ENCODE results near the gene IDUA.

The IDUA gene

DNA sequence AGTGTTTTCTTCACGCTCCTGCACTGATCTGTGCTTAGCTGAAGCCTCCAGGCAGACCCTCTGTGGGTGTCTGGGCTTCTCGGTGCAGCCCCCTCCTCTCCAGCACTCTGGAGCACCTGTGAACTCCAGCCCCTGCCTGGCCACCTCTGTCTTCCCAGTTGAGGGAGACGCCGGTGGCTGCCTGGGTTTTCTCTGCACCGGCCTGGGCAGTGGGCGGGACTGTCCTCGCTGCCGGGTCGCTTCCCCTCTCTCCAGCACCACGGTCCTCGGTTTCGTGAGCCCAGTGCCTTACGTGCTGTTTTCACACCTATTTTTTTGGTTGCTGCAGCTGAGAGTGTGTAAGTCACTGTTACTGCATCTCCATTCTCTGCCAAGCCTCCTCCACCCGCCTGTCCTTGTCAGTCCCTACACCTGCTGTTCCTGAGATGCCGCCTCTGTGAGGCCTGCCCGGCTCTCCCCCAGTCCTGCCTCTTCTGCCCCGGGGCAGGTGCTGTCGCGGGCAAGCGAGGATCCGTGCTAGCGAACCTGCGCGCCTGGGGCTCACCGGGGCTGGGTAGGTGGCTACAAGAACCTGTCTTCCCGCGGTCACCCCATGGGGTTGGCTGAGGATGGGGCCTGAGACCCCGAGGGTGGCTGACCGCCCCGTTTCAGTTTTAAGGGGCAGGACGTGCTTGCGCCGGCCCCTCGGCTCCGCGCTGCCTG, 22.1 kb downstream of the IDUA start:
- H3K4me3 Mint-ChIP-seq, result peak overlapping the region; percentile 75
- H3K27ac Mint-ChIP-seq, result no peak overlapping the region
- H3K27me3 Mint-ChIP-seq, result peaks cover 20% of the 10 kb centered on the region
- no peaks in the 10 kb centered on the region for H3K36me3 Mint-ChIP-seq
- H3K9me3 Mint-ChIP-seq (ENCODE audit: low read depth), result no peaks in the 10 kb centered on the region
- peaks cover 14% of the 10 kb centered on the region for H3K4me1 Mint-ChIP-seq (ENCODE audit: low read depth)

DNA sequence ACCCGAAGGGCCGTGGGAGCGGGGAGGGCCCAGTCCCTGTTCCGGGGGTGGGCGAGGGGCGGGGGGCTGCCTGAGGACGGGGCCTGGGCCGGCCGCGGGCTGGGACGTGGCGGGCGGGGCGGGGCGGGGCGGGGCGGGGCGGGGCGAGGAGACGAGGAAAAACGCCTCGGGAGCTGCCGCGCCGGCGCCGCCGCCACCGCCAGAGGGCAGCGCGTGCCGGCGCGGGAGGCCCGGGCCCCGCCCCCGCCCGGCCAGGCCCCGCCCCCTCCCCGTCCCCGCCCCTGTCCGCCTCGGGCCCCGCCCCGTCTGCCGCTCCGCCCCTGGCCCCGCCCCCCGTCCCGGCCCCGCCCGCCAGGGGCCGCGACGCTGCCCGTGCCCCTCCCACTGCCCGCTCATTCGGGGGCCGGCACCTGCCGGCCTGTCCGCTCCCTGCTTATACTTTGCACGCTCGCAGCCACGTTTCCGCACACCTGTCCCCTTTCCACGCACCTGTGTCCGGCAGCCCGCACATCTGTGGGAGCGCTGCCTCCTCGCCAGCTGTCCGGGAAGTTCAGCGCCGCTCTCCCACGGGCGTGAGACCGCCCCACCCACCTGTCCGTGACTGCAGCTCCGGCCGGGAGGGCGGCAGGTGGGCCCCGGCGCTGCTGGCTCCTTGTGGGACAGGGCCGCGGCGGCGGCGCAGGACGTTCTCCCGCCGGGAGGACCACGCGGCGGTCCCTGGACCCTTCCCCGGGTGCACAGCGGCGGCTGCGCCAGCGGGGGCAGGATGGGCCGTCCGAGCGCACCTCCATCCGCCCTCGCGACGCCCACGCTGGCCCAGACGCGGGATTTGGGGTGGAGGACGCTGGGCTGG, 22.9 kb downstream of the IDUA start:
- peak overlapping the region; percentile 72 for H3K4me3 Mint-ChIP-seq
- peaks cover 18% of the 10 kb centered on the region for H3K27me3 Mint-ChIP-seq
- no peaks in the 10 kb centered on the region for H3K36me3 Mint-ChIP-seq
- no peak overlapping the region for H3K27ac Mint-ChIP-seq
- peaks cover 14% of the 10 kb centered on the region for H3K4me1 Mint-ChIP-seq (ENCODE audit: low read depth)
- H3K9me3 Mint-ChIP-seq (ENCODE audit: low read depth), result no peaks in the 10 kb centered on the region

DNA sequence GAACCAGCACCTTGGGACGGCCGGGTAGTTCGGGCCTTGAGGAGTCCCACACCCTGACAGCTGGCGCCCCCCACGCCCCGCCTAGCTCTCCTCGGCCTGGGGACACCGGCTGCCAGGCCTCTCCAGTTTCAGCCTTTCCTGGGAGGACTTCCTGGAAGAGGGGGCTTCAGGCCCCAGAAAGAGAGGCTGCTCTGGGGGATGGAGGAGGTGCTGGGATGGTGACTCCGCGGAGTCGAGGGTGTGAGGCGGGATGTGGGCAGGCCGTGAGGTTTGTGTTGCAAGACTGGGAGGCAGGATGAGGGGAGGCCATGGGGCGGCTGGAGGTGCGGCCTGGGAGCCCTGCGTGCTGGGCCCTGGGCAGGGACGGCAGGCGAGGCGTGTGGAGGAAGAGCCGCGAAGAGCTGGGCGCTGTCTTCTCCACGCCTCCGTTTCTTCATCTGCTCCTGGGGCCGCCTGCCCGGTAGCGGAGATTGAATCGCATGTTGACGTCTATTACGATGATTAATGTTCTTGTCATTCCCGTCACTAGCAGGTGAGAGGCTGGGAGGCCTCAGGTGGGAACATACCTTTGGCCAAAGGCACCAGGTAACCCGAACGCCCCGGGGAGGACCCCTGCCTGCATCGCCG, 23.7 kb downstream of the IDUA start:
- Mint-ChIP-seq H3K9me3 (ENCODE audit: low read depth) (no peaks in the 10 kb centered on the region), H3K27ac (peak overlapping the region; percentile 70), H3K4me1 (ENCODE audit: low read depth) (peaks cover 14% of the 10 kb centered on the region), H3K36me3 (no peaks in the 10 kb centered on the region), H3K27me3 (peaks cover 17% of the 10 kb centered on the region), H3K4me3 (peak overlapping the region; percentile 86)

DNA sequence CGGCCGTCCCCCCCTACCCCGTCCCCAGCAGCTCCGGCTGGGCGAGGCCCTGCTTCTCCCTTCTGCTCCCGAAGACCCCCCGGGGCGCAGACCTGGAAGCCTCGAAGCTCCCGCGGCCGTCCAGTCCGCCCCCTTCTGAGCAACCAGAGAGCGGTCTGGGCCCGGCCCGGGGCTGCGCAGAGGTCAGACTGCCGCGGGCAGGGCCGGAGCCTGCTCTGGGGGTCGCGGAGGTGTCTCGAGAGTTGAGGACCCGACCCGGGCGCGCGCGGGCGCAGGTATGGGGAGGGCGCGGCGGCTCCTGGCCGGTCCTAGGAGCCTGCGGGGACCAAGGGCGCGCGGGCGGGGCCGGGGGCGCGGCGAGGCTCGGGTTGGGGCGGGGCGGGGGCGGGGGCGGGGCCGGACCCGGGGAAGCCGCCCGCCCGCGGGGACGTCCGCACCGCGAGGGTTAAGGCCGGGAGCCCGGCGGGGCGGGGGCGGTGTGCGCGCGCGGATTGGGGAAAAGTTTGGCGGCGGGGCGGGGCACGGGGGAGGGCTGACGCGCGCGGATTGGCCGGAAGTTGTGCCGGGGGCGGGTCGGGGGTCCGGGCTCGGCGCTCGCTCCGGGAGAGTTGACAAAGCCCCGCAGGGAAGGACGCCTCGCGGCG, 24.3 kb downstream of the IDUA start, which contains the start of gene FGFRL1:
TSS of gene FGFRL1 (plus strand) at position 605 of the 644 bp plus-strand sequence. CDS start 860 bp downstream, outside the sequence.
- Mint-ChIP-seq H3K4me1 (ENCODE audit: low read depth) (peaks cover 14% of the 10 kb centered on the region), H3K9me3 (ENCODE audit: low read depth) (no peaks in the 10 kb centered on the region), H3K36me3 (no peaks in the 10 kb centered on the region), H3K27ac (peak within 1 kb of the TSS; percentile 70), H3K4me3 (peak within 1 kb of the TSS; percentile 86), H3K27me3 (peaks cover 17% of the 10 kb centered on the region)

DNA sequence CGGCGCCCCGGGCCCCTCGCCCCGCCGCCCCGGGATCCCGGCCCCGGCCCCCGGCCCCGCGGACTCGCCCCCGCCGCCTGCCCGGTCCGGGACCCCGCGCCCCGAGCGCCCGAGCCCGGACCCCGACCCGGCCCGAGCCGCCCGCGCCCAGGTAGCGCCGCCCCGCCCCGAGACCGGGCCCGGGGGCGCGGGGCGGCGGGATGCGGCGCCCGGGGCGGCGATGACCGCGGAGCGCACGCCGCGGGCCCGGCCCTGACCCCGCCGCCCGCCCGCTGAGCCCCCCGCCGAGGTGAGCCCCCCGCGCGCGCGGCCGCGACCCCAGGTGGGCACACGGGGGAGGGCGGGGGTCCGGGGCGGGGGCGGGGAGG, 24.8 kb downstream of the IDUA start:
- Mint-ChIP-seq H3K36me3 (no peaks in the 10 kb centered on the region), H3K4me3 (no peak overlapping the region), H3K27me3 (peaks cover 14% of the 10 kb centered on the region), H3K9me3 (ENCODE audit: low read depth) (no peaks in the 10 kb centered on the region), H3K27ac (no peak overlapping the region), H3K4me1 (ENCODE audit: low read depth) (peaks cover 14% of the 10 kb centered on the region)

DNA sequence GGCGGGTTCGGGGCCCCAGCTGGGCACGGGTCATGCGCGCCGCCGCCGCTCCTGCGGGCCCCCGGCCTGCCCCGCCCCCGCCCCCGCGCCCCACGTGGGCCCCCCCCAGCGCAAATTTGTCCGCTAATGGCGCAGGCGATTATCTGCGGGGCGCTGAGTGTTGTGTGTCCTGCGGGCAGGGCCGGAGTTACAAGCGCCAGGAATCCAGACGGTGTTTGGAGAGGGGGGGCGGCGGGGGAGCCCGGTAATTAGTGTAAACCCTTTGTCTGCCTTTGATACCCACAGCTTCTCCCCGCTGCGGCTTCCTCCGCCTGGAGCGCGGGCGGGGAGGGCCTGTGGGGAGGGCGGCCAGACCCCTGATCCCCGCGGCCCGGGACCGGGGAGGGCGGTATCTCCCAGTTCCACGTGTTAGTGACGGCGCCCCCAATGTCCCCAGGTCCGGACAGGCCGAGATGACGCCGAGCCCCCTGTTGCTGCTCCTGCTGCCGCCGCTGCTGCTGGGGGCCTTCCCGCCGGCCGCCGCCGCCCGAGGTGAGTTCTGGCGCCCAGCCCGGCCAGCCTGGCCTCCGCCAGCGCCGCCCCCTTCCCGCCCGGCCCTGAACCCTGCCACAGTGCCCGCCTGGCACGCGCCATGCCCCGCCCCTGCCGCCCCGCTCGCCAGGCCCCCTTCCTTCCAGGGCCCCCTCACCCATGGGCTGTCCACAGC, 25.3 kb downstream of the IDUA start:
- H3K27me3 Mint-ChIP-seq, result peaks cover 11% of the 10 kb centered on the region
- peaks cover 14% of the 10 kb centered on the region for H3K4me1 Mint-ChIP-seq (ENCODE audit: low read depth)
- H3K4me3 Mint-ChIP-seq, result peak overlapping the region; percentile 62
- H3K9me3 Mint-ChIP-seq (ENCODE audit: low read depth), result no peaks in the 10 kb centered on the region
- H3K36me3 Mint-ChIP-seq, result no peaks in the 10 kb centered on the region
- H3K27ac Mint-ChIP-seq, result no peak overlapping the region

DNA sequence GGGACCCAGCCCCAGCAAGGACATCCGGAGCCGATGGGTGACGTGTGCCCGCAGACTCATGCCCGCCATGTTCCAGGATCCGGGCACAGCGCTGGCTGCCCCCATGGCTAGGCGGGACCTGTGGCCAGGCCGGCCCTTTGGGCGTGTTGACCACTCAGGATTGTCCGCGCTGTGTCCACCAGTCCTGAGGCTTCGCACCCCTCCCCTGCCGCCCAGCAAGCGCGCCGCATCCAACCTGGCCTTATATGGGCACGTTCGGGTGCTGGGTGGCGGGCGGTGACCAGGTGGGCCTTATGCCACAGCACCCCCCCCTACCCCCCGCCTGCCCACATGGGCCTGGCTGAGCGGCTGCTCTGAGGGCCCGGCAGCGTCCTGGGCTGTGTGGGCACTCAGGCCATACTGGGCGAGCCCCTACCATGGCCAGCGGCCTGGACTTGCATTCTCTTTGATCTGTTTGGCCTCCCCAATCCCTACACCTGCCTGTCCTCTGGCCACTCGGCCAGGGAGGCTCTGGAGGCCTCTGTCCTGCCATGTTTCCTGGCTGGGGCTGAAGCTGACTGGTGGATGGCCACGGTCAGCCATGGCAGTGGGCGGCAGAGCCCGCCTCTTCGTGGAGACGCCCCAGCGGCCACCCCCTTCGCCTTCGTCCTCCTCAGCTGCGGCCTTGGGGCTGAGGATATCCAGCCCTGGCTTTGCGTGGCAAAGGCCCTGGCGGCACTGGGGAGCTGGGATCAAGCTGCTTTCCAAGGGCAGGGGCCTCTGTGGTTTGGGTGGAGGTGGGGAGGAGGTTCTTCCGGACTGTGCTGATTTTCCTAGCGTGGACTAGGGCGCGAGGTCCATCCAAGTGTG, 26.6 kb downstream of the IDUA start:
- H3K4me1 Mint-ChIP-seq (ENCODE audit: low read depth), result peaks cover 14% of the 10 kb centered on the region
- no peak overlapping the region for H3K27ac Mint-ChIP-seq
- peaks cover 3% of the 10 kb centered on the region for H3K27me3 Mint-ChIP-seq
- H3K4me3 Mint-ChIP-seq, result peak overlapping the region; percentile 13
- no peaks in the 10 kb centered on the region for H3K9me3 Mint-ChIP-seq (ENCODE audit: low read depth)
- H3K36me3 Mint-ChIP-seq, result no peaks in the 10 kb centered on the region

DNA sequence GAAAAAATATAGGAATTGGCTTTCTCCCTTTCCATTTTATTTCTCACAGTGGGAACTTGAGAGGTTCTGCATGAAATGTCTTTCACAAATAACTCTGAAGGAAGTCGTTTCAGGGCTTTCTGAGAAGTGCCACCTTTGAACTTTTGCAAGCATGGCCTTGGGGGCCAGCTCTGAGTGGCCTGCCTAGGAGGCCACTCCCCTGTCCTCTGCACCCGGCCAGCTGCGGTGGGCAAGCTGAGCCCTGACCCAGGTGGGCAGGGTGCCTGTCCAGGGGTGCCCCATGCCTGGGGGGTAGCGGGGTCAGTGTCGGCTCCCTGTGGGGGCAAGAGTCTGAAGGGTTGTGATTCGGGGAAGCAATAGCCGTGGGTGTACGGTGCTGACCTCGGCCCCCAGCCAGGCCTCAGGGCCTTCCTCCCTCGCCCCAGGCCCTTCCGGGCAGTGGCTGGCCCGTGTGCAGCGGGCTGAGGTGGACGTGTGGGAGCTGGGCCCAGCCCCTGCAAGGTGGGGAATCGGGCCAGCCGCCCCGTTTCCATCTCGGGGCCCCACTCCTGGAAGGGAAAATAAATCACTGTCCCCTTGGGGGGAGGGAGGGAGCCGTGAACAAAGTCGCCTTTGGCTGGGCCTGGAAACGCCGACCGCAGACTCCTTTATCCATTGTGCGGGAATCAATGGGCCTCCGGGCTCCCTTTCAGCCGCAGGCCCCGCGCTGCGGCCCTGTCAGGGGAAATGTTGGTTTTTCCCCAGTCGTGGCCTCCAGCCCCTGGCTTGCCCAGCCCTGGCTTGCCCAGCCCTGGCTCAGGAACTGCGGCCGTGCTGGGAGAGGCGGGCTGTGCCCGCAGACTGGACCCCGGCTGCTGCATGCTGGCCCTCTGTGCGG, 27.7 kb downstream of the IDUA start:
- Mint-ChIP-seq H3K4me1 (ENCODE audit: low read depth) (peaks cover 8% of the 10 kb centered on the region), H3K4me3 (peak overlapping the region; percentile 13), H3K27me3 (no peaks in the 10 kb centered on the region), H3K36me3 (no peaks in the 10 kb centered on the region), H3K27ac (no peak overlapping the region), H3K9me3 (ENCODE audit: low read depth) (no peaks in the 10 kb centered on the region)

DNA sequence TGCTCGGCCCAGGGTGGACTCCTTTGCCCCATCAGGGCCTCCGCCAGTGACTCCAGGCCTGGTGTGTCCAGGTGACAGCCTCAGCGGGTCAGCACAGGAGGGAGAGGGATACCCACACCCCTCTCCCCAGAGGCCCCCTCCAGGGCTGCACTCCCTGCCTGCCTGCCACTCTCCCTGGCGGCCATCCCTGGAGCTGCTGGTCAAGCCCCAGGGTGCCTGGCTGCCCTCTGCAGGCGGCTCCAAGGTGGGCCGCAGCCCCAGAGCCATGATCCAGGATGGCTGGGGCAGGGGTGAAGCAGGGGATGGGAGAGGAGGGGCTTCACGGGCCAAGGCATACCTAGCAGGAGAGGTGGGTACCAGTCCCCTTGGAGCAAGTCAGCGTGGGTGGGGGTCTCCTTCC, 28.3 kb downstream of the IDUA start:
- Mint-ChIP-seq H3K4me1 (ENCODE audit: low read depth) (peaks cover 8% of the 10 kb centered on the region), H3K9me3 (ENCODE audit: low read depth) (no peaks in the 10 kb centered on the region), H3K36me3 (no peaks in the 10 kb centered on the region), H3K27ac (no peak overlapping the region), H3K27me3 (no peaks in the 10 kb centered on the region), H3K4me3 (no peak overlapping the region)

DNA sequence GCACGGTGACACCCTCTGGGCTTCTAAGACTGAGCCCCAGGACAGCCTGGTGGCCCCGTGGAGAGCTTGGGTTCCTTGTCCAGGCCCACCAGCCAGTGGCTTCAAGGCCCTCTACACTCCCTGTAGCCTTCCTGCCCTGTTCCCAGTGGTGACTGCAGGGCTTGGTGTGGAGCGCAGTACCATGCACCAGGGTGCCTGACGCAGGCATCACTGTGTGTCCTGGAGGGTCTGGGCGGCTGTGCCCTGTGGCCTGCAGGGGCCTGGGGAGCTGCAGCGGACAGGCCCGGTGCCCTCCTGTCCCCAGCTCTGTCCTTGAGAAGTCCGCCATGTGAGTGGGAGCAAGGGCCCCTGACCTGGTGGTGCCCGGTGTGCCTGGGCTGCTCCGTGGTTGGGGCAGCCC, 28.9 kb downstream of the IDUA start:
- H3K9me3 Mint-ChIP-seq (ENCODE audit: low read depth), result no peaks in the 10 kb centered on the region
- H3K36me3 Mint-ChIP-seq, result no peaks in the 10 kb centered on the region
- H3K27ac Mint-ChIP-seq, result no peak overlapping the region
- no peak overlapping the region for H3K4me3 Mint-ChIP-seq
- H3K27me3 Mint-ChIP-seq, result no peaks in the 10 kb centered on the region
- H3K4me1 Mint-ChIP-seq (ENCODE audit: low read depth), result peaks cover 3% of the 10 kb centered on the region

DNA sequence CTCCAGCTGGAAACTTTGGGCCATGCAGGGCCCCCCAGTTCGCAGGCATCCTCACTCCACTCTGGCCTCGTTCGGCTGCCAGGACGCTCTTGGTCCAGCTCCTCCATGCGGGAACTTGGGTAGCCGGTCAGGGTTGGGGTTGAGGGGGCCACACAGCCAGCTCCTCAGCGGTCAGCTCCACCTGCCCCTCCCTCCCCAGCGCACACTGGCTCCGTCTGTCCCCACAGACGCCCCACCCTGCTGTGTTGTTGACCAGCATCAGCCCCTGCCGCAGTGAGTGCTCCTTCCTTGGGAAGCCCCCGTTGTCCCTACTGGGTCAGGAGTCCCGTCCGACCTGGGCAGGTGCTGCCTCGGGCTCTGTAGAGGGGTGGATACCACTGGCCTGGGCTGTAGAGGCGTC, 30.4 kb downstream of the IDUA start:
- no peaks in the 10 kb centered on the region for H3K9me3 Mint-ChIP-seq (ENCODE audit: low read depth)
- no peaks in the 10 kb centered on the region for H3K27me3 Mint-ChIP-seq
- no peak overlapping the region for H3K27ac Mint-ChIP-seq
- no peaks in the 10 kb centered on the region for H3K36me3 Mint-ChIP-seq
- peaks cover 3% of the 10 kb centered on the region for H3K4me1 Mint-ChIP-seq (ENCODE audit: low read depth)
- no peak overlapping the region for H3K4me3 Mint-ChIP-seq

DNA sequence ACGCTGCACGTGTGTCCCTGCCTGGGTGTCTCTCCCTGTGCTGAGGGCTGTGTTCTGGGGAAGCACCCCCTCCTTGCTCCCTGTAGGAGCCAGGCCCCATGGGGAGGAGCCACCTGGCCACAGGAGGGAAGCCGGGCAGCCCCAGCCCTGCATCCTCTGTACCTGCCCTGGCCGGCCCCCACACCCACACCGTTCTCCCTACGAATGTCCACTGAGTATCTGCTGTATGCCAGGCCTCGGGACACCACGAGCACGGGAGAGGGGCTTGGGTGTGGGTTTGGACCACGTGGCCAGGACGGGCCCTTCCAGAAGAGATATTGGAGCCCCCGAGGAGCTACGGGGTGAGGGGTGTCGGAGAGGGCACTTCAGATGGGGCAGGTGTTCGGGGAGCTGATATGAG, 30.9 kb downstream of the IDUA start:
- H3K4me3 Mint-ChIP-seq, result no peak overlapping the region
- H3K9me3 Mint-ChIP-seq (ENCODE audit: low read depth), result no peaks in the 10 kb centered on the region
- no peaks in the 10 kb centered on the region for H3K36me3 Mint-ChIP-seq
- H3K4me1 Mint-ChIP-seq (ENCODE audit: low read depth), result peaks cover 1% of the 10 kb centered on the region
- no peaks in the 10 kb centered on the region for H3K27me3 Mint-ChIP-seq
- H3K27ac Mint-ChIP-seq, result no peak overlapping the region

All from activated naive CD8-positive, alpha-beta T cell (primary cell).